GM12892 (cell line): ENCODE results near the gene TBL1XR1.

Experiments used
- POLR2A ChIP-seq: IDR thresholded peaks from 2 replicates; pipeline ENCODE4 v1.6.1; 2011; ENCODE audit warnings: low read depth, low read length, control low read depth
- POLR2AphosphoS5 ChIP-seq: IDR thresholded peaks from 2 replicates; pipeline ENCODE4 v1.6.1; 2011; ENCODE audit warnings: low read depth, low read length, control low read depth

GRCh38 chr3:177154733-177155132 lies 42.5 kb downstream of the TBL1XR1 start:
- no peak for TF ChIP-seq POLR2AphosphoS5
- TF ChIP-seq POLR2A = no peak
